MCF 10A (cell line): ENCODE measurements around the gene CD93. TPM values are rescaled to one million over a fixed set of nuclear protein-coding genes. Genes with fewer than 3 reads are reported as not detected.

Experiments used
- BruUV-seq: library from RNA; stranded (reverse); fragments of 400-500 nt; replicated peaks from 2 replicates; lab custom pipeline; 2021; lab: Mats Ljungman, UMichigan
- CTCF ChIA-PET: fragments of 300-600 bp; sonication (Branson Sonifier 250); formaldehyde crosslinking; extraction: SDS; loops from one replicate; lab custom pipeline; 2021; ENCODE audit warnings: antibody characterized with exemption, inconsistent platforms; lab: Yijun Ruan, JAX
- POLR2A ChIA-PET: fragments of 300-600, 350-650 bp; sonication (Branson Sonifier 250); formaldehyde crosslinking; extraction: SDS; loops from one replicate; lab custom pipeline; 2020; ENCODE audit warnings: antibody characterized with exemption, inconsistent platforms; lab: Yijun Ruan, JAX
- DNase-seq: peaks from one replicate; pipeline ENCODE4 v3.0.0-alpha.2; 2018; ENCODE audit not compliant: unreplicated experiment
- H3K27ac Mint-ChIP-seq: one replicate; pipeline ENCODE4 v1.8.0; 2022; ENCODE audit warnings: mild to moderate bottlenecking, low read depth, mixed read lengths; ENCODE audit not compliant: unreplicated experiment
- H3K27me3 Mint-ChIP-seq: one replicate; pipeline ENCODE4 v1.8.0; 2022; ENCODE audit warnings: mixed read lengths; ENCODE audit not compliant: insufficient read depth, unreplicated experiment
- H3K36me3 Mint-ChIP-seq: one replicate; pipeline ENCODE4 v1.8.0; 2022; ENCODE audit warnings: mild to moderate bottlenecking, moderate library complexity, mixed read lengths; ENCODE audit not compliant: insufficient read depth, unreplicated experiment
- H3K4me1 Mint-ChIP-seq: one replicate; pipeline ENCODE4 v1.8.0; 2022; ENCODE audit warnings: mixed read lengths; ENCODE audit not compliant: insufficient read depth, unreplicated experiment
- H3K4me3 Mint-ChIP-seq: one replicate; pipeline ENCODE4 v1.8.0; 2022; ENCODE audit warnings: mild to moderate bottlenecking, moderate library complexity, mixed read lengths; ENCODE audit not compliant: unreplicated experiment
- H3K9me3 Mint-ChIP-seq: one replicate; pipeline ENCODE4 v1.8.0; 2022; ENCODE audit warnings: mixed read lengths; ENCODE audit not compliant: unreplicated experiment
- intact Hi-C: fragments of 100-400 bp; cut with micrococcal nuclease; formaldehyde crosslinking; loops from 2 replicates; pipeline ENCODE4 v1.14.1; 2022
- total RNA-seq: library from RNA; stranded (reverse); gene quantifications from 2 replicates; pipeline ENCODE4 v1.2.3, GENCODE V29; 2022
- TF ChIP-seq, protein P1 (sequence below): fragments of 200-600 bp; IDR thresholded peaks from one replicate; pipeline ENCODE4 v1.8.0; 2022; ENCODE audit warnings: antibody characterized with exemption, mild to moderate bottlenecking; ENCODE audit not compliant: unreplicated experiment

Gene CD93
- total RNA-seq, 1 experiment from 2014 or later, result not detected

DNA sequence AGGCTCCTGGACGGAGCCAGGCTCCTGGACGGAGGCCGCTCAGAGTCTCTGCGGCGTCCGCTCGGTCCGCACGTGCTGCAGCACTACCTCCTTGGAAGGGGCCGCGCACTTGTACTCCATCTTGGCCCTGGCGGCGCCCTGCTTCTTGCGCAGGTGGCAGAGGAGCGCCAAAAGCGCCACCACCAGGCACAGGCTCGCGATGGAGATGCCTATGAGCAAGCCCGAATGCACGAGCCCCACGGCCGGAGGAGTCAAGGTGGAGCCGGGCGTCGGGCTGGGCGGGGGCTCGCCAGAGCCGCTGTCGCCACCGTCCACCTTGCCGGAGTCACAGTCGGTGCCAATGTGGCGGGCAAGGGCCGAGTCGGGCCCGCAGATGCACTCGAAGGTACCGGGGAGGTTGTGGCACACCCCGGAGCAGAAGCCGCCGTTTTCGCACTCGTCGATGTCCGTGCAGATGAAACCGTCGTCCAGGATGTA lies 38.3 kb downstream of the CD93 start:
- ChIA-PET POLR2A (interaction anchor here (0.6 to 0.7 kb wide), 2 partner anchors 43 to 142 kb away, joined by 3 read pairs; no protein-coding TSS in a partner anchor), CTCF (interaction anchor here (0.6 to 1.0 kb wide), 2 partner anchors 55 to 323 kb away, joined by 3 to 4 read pairs; no protein-coding TSS in a partner anchor)
- no TSS peak for BruUV-seq
- intact Hi-C loops, result loop anchor here (5.0 kb wide), 2 partner anchors 75 to 310 kb away; no protein-coding TSS in a partner anchor
- Mint-ChIP-seq H3K36me3 (peaks cover 8% of the 10 kb centered on the region), H3K27ac (no peak overlapping the region), H3K4me1 (peaks cover 30% of the 10 kb centered on the region), H3K4me3 (peak overlapping the region; percentile 74), H3K9me3 (no peaks in the 10 kb centered on the region), H3K27me3 (no peaks in the 10 kb centered on the region)
- TF ChIP-seq, protein P1, sequence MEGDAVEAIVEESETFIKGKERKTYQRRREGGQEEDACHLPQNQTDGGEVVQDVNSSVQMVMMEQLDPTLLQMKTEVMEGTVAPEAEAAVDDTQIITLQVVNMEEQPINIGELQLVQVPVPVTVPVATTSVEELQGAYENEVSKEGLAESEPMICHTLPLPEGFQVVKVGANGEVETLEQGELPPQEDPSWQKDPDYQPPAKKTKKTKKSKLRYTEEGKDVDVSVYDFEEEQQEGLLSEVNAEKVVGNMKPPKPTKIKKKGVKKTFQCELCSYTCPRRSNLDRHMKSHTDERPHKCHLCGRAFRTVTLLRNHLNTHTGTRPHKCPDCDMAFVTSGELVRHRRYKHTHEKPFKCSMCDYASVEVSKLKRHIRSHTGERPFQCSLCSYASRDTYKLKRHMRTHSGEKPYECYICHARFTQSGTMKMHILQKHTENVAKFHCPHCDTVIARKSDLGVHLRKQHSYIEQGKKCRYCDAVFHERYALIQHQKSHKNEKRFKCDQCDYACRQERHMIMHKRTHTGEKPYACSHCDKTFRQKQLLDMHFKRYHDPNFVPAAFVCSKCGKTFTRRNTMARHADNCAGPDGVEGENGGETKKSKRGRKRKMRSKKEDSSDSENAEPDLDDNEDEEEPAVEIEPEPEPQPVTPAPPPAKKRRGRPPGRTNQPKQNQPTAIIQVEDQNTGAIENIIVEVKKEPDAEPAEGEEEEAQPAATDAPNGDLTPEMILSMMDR, result no peak
- no peak for DNase-seq

DNA sequence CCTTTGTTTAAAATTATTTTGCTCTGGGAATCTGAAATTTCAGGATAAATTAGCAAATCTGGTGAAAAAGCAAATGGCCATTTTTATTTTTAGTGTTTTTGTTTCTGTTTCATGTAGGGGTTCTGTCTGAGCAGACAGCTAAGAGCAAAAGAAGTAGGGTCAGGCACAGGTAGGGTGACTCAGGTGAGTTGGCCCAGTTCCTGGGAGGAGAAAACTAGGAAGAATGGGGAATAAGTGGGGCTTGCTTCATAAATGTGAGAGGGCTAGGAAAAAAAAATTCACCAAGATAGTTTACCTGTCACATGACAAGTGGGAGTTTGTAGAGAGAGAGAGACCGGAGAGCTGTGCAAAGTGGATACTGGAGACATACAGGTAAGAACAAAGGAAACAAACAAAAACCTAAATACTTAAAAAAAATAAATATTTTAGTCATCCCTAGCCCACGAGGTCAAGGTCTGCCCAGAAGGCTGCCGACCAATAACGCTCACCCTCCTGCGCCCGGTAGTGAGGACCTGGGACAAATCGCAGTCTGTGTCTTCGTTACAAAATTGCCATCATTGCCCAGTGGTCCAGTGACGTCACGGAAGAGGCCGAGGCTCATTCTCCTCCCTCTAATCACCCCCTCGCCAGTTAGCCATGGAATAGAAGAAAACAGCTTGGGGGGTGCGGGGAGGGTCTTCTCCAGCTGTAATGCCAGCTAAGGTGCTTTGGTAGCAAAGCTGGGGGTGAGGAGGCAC lies 39.0 kb downstream of the CD93 start:
- peak; percentile 69 for DNase-seq
- Mint-ChIP-seq H3K4me1 (peaks cover 30% of the 10 kb centered on the region), H3K27me3 (no peaks in the 10 kb centered on the region), H3K27ac (no peak overlapping the region), H3K36me3 (peaks cover 8% of the 10 kb centered on the region), H3K9me3 (no peaks in the 10 kb centered on the region), H3K4me3 (peak overlapping the region; percentile 54)
- no TSS peak for BruUV-seq
- POLR2A ChIA-PET, result interaction anchor here (0.6 to 1.4 kb wide), 6 partner anchors 10 to 1877 kb away, joined by 3 to 9 read pairs (median 3); no protein-coding TSS in a partner anchor
- intact Hi-C loops, result loop anchor here (5.0 kb wide), 2 partner anchors 75 to 310 kb away; no protein-coding TSS in a partner anchor
- TF ChIP-seq, protein P1, result no peak
- CTCF ChIA-PET, result interaction anchor here (0.6 to 1.6 kb wide), 5 partner anchors 54 to 328 kb away, joined by 3 to 6 read pairs (median 3); no protein-coding TSS in a partner anchor

DNA sequence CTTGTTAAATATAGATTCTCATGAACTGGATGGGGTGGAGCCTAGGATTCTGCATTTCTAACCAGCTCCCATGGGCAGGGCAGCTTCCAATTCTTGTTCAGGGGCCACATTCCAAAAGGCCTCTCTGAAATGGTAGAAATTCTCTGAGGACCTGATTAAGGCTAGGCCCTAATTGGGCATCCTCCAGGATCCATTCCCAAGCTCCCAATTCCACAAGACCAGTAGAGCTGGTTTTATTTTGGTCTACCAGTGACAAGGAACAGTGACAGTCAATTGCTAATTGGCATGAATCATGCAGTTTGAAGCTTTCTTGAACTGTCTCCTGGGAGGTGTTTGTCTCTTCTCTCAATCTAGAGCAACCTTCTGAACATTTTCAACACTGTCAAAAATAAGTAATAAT lies 39.7 kb downstream of the CD93 start:
- CTCF ChIA-PET, result interaction anchor here (1.0 to 1.6 kb wide), 6 partner anchors 63 to 328 kb away, joined by 3 to 8 read pairs (median 4); no protein-coding TSS in a partner anchor
- BruUV-seq, result no TSS peak
- TF ChIP-seq, protein P1, result no peak
- Mint-ChIP-seq H3K36me3 (peaks cover 6% of the 10 kb centered on the region), H3K4me3 (peak overlapping the region; percentile 54), H3K27ac (no peak overlapping the region), H3K4me1 (peaks cover 28% of the 10 kb centered on the region), H3K9me3 (no peaks in the 10 kb centered on the region), H3K27me3 (no peaks in the 10 kb centered on the region)
- no peak for DNase-seq
- intact Hi-C loops, result loop anchor here (5.0 kb wide), 2 partner anchors 74 to 309 kb away; no protein-coding TSS in a partner anchor
- POLR2A ChIA-PET, result interaction anchor here (0.6 to 1.5 kb wide), 7 partner anchors 9 to 1876 kb away, joined by 3 to 9 read pairs (median 3); no protein-coding TSS in a partner anchor

DNA sequence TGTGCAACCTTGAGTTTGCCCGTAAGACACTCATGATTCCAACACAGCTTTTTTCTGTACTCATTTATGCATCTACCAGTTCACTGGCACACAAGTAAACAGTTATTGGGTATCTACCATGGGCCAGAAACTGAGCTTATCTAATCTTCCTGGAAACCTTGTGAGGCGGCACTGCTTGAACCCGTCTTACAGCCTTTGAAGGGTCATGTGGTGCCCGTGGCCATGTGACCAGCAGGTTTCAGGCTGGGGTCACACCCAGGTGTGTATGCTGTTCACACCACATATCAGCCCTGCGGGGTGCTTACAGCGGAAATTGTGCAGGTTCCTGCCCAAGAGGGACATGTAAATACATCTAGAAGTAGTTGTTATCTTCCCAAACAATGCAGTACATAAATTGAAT lies 42.7 kb downstream of the CD93 start:
- intact Hi-C loops, result no loop called here
- H3K27ac Mint-ChIP-seq, result no peak overlapping the region
- peaks cover 34% of the 10 kb centered on the region for H3K4me1 Mint-ChIP-seq
- no peaks in the 10 kb centered on the region for H3K36me3 Mint-ChIP-seq
- TF ChIP-seq, protein P1, result no peak
- BruUV-seq, result no TSS peak
- H3K27me3 Mint-ChIP-seq, result no peaks in the 10 kb centered on the region
- no peak overlapping the region for H3K4me3 Mint-ChIP-seq
- H3K9me3 Mint-ChIP-seq, result no peaks in the 10 kb centered on the region
- no peak for DNase-seq
- ChIA-PET POLR2A (interaction anchor here (0.7 kb wide), 1 partner anchor 376 kb away, joined by 3 read pairs; no protein-coding TSS in a partner anchor), CTCF (interaction anchor here (0.7 to 2.3 kb wide), 9 partner anchors 10 to 358 kb away, joined by 3 to 8 read pairs (median 4); no protein-coding TSS in a partner anchor)
